ENCODE results near the gene PTH1R.

- TF ChIP-seq CTCF (IDR thresholded peaks at IDR 0.05; ENCODE audit: insufficient read depth, low read length): no peak
- no peak for TF ChIP-seq REST (IDR thresholded peaks at IDR 0.05; ENCODE audit: insufficient replicate concordance, low read depth)
- no peak for TF ChIP-seq POLR2AphosphoS5 (IDR thresholded peaks at IDR 0.05; ENCODE audit: low read depth)
- no peak for TF ChIP-seq GABPA (IDR thresholded peaks at IDR 0.05; ENCODE audit: low read depth)
Measured at GRCh38 chr3:46927718-46928073, 50.2 kb downstream of the PTH1R start.
